HEK293T (cell line): ENCODE measurements around the gene MCM9.
"Not testable (repeated sequence)": the region's sequence is repeated elsewhere in the genome, so short reads cannot be mapped to it uniquely, and the experiment has no call there.

Experiments
- FOXM1 ChIP-seq: fragments of 450-650 bp; IDR thresholded peaks from 2 replicates; pipeline ENCODE4 v1.6.1; 2017; ENCODE audit warnings: mild to moderate bottlenecking, borderline replicate concordance
- HDGF ChIP-seq: fragments of 450-650 bp; IDR thresholded peaks from 2 replicates; pipeline ENCODE4 v1.6.1; 2017; ENCODE audit warnings: antibody characterized with exemption, borderline replicate concordance
- SUZ12 ChIP-seq: fragments of 450-650 bp; IDR thresholded peaks from 2 replicates; pipeline ENCODE4 v1.6.1; 2016; ENCODE audit warnings: mild to moderate bottlenecking

DNA sequence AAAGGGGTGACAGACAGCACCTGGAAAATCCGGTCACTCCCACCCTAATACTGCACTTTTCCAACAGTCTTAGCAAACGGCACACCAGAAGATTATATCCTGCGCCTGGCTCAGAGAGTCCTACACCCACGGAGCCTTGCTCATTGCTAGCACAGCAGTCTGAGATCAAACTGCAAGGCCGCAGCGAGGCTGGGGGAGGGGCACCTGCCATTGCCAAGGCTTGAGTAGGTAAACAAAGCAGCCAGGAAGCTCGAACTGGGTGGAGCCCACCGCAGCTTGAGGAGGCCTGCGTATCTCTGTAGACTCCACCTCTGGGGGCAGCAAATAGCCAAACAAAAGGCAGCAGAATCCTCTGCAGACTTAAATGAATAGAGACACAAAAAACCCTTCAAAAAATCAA is 138.4 kb downstream of the MCM9 start:
- not testable (repeated sequence) for TF ChIP-seq FOXM1, SUZ12, HDGF
